HG03575 (cell line): ENCODE results near the gene PIGL.
"Not testable (repeated sequence)": the region's sequence is repeated elsewhere in the genome, so short reads cannot be mapped to it uniquely, and the experiment has no call there.

ENCODE experiments used
- ATAC-seq: cut with Tn5 transposase; IDR thresholded peaks from one replicate; pipeline ENCODE4 v1.9.1; 2021; ENCODE audit not compliant: unreplicated experiment, insufficient number of reproducible peaks, low FRiP score; ENCODE audit errors: extremely low read depth

The PIGL gene

GRCh38 chr17:16215273-16215964, 1.6 kb upstream of the PIGL start, which contains the start of gene NCOR1:
Gene NCOR1 (minus strand): TSS chr17:16215534. CDS start chr17:16194569, 20,965 bp downstream.
- no peak for ATAC-seq

- ATAC-seq, result no peak
Measured at GRCh38 chr17:16215965-16216316, 1.1 kb upstream of the PIGL start.

- ATAC-seq, result not testable (repeated sequence)
Measured at GRCh38 chr17:16216341-16217001, 539 bp upstream of the PIGL start.

GRCh38 chr17:16222406-16222805, 5.4 kb downstream of the PIGL start:
- no peak for ATAC-seq

GRCh38 chr17:16229912-16230561, 13.0 kb downstream of the PIGL start:
- not testable (repeated sequence) for ATAC-seq

- ATAC-seq, result no peak
Measured at GRCh38 chr17:16232391-16232790, 15.4 kb downstream of the PIGL start.

DNA sequence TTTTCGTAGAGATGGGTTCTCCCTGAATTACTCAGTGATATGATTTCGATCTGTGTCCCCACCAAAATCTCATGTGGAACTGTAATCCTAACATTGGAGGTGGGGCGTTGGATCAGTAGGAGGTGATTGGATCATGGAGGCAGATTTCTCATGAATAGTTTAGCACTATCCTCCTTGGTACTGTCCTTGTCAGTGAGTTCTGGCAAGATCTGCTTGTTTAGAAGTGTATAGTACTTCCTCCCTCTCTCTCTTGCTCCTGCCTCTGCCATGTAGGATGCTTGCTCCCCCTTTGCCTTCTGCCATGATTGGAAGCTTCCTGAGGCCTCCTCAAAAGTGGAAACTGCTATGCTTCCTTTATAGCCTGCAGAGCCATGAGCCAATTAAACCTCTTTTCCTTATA, 22.9 kb downstream of the PIGL start:
- no peak for ATAC-seq

DNA sequence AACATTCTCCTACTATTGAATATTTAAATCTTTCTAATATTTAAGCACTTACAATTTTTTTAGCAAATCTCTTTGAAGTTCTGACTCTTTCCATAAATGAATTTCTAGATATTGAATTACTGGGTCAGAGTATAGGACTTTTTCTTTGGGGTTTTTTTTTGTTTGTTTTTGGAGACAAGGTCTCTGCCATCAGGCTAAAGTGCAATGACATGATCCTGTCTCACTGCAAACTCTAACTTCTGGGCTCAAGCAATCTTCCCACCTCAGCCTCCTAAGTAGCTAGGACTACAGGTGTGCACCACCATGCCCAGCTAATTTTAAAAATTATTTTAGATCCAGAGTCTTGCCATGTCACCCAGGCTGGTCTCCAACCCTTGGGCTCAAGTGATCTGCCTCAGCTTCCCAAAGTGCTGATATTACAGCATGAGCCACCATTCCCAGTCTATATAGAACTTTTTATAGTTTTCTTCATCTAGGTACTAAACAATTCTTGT, 24.9 kb downstream of the PIGL start:
- no peak for ATAC-seq

GRCh38 chr17:16243385-16243784, 26.4 kb downstream of the PIGL start:
- no peak for ATAC-seq

DNA sequence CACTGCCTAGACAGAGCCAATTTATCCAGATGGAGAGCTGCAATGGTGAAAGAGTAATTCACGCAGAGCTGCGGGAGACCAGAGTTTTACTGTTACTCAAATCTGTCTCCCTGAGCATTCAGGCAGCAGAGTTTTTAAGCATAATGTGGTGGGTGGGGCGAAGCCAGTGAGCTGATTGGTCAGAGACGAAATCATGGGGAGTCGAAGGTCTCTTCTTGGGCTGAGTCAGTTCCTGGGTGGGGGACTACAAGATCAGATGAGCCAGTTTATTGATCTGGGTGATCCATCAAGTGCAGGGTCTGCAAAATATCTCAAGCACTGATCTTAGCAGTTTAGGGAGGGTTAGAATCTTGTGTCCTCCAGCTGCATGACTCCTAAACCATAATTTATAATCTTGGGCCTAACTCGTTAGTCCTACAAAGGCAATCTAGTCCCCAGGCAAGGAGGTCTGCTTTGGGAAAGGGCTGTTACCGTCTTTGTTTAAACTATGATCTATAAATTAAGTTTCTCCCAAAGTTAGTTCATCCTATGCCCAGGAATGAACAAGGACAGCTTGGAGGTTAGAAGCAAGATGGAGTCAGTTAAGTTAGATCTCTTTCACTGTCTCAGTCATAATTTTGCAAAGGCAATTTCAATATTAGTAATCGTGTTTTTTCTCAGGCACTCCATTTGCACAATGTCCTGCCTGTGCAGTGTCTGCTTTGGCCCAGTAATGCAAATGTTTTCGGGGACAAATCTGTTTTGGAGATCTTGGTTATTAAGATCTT, 27.0 kb downstream of the PIGL start:
- no peak for ATAC-seq

DNA sequence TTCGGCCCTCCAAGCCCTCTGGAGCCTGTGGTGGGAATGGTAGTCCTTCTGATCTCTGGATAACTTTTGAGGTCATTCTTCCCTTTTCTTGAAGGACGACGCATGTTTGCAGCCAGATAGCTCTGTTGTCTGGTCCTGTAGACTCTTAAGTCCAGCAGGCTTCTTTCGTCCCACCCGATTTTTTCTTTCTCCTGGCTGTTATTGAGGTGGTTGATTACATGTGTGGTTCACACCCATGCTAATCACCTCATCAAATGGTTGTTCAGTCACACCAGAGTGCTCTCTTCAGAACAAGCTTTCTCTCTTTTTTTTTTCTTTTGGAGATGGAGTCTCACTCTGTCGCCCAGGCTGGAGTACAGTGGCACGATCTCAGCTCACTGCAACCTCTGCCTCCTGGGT, 30.6 kb downstream of the PIGL start:
- no peak for ATAC-seq

DNA sequence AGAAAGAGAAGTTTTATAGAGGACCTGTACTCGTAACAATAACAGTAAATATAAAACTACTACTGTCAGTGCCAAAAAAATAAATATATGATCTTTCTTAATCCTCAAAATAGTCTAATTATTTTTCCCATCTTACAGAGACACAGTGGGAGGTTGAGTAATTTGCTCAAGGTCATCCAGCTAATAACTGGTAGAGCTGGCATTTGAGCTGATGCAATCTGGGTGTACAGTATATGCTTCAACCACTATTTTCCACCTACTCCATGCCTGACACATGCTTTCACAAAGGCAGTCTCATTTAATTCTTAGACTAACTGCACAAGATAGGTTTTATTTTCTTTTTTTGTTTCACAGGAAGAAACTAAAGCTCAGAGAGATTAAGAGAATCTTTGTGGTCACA, 33.6 kb downstream of the PIGL start:
- no peak for ATAC-seq

DNA sequence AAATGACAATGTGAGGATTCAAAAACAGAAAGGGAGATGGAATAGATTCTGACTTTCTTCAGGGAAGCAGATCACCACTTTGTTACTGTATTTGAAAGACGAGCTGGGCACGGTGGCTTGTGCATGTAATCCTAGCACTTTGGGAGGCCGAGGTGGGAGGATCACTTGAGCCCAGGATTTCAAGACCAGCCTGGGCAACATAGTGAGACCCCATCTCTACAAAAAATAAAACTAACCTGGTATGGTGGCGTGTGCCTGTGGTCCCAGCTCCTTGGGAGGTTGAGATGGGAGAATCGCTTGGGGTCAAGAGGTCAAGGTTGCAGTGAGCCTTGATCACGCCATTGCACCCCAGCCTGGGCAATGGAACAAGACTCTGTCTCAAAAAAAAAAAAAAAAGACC, 34.0 kb downstream of the PIGL start:
- no peak for ATAC-seq

- no peak for ATAC-seq
Measured at GRCh38 chr17:16251556-16251955, 34.5 kb downstream of the PIGL start.

DNA sequence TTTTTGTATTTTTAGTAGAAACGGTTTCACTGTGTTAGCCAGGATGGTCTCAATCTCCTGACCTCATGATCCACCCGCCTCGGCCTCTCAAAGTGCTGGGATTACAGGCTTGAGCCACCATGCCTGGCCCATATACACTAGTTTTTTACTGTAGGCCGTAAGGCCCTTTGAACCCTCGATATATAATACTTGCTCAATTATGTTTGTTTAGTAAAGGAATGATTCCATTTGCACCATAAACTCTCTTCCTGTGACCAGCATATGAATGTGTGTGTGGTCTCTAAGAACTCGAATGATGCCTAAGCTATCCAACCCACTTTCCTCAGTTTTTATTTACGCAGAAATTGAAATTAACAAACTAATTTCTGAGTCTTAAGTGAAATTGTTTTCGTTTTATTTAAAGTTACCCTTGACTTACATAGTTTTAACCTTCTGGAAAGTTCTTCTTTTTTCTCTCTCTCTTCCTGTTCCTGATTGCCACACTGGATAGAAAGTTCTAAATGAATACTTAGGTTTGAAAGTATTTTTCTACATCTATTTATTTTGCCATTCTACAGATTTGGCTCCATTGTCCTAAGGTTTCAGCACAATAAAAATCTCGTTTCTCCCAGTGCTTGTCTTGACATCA, 37.9 kb downstream of the PIGL start:
- no peak for ATAC-seq

DNA sequence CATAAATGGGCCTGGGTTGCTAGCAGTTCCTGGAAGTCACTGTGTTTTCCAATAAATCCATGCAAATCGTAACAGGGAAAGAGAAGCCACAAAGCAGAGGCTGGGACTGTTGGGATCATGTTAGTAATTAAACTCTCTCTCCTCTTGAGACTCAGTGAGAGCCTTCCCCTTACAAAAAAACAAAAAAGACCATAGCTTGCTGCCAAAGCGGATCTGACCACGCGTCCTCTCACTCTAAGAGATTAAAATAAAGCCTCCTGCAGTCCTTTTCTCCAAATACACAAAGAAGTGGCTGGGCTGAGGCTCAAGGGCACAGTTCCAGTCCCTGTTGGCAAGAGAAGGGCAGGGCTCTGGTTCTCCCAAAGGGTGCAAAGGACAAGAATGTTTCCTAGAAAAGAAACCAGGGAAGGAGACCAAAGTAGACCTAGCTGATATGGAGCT, 38.5 kb downstream of the PIGL start:
- no peak for ATAC-seq

DNA sequence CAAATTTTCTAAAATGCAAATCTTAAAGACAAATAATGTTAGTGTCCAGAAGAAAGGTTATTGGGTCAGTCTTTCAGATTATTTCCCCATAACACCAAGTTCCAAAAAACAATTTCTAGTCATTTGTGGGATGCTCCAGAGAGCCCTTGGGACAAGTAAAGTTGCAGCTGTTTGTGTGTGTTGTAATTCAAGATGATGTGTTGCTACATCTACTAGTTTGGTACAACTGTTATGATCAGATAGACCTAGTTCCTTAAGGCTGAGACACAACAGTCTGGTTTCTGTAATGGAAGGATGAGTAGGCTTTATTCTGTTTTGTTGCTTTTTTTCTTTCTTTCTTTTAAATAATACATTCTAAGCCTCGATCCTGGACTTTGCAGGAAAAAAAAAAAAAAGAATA, 41.9 kb downstream of the PIGL start:
- ATAC-seq, result no peak

GRCh38 chr17:16259926-16260325, 42.9 kb downstream of the PIGL start:
- ATAC-seq, result no peak

GRCh38 chr17:16261049-16261448, 44.0 kb downstream of the PIGL start:
- ATAC-seq, result no peak
